Activated CD8-positive, alpha-beta memory T cell treated with anti-CD3 and anti-CD28 coated beads, Interleukin-2, amount 10 ng/mL, durations not matched to agents 7 days and 5 days (primary cell): ENCODE data around the gene DUSP3. TPM values are rescaled to one million over a fixed set of nuclear protein-coding genes. Genes with fewer than 3 reads are reported as not detected.
A peak's percentile ranks its signal among the peaks of the same experiment; 100 is the strongest.

Source experiments
- ATAC-seq: fragments of 150-1000 bp; cut with Tn5 transposase; one replicate; pipeline ENCODE4 v1.10.0; 2021; ENCODE audit warnings: moderate library complexity
- CTCF ChIA-PET: fragments of 350-600 bp; sonication (Branson Sonifier 250); formaldehyde crosslinking; loops from one replicate; lab custom pipeline; 2021; ENCODE audit warnings: antibody characterized with exemption; lab: Charles Lee
- DNase-seq: peaks from one replicate; pipeline ENCODE4 v3.0.0-alpha.2; 2020
- H3K27ac Mint-ChIP-seq: one replicate; pipeline ENCODE4 v1.8.0; 2021; ENCODE audit warnings: mild to moderate bottlenecking, mixed read lengths
- H3K27me3 Mint-ChIP-seq: one replicate; pipeline ENCODE4 v1.8.0; 2021; ENCODE audit warnings: mixed read lengths
- H3K36me3 Mint-ChIP-seq: one replicate; pipeline ENCODE4 v1.8.0; 2021; ENCODE audit warnings: mild to moderate bottlenecking, mixed read lengths
- H3K4me1 Mint-ChIP-seq: one replicate; pipeline ENCODE4 v1.8.0; 2021; ENCODE audit warnings: mixed read lengths
- H3K4me3 Mint-ChIP-seq: one replicate; pipeline ENCODE4 v1.8.0; 2021; ENCODE audit warnings: mild to moderate bottlenecking, moderate library complexity, mixed read lengths
- H3K9me3 Mint-ChIP-seq: one replicate; pipeline ENCODE4 v1.8.0; 2022; ENCODE audit warnings: low read depth, mixed read lengths
- total RNA-seq, 2 experiments: library from RNA; stranded (reverse); gene quantifications; one replicate each; pipeline ENCODE4 v1.2.3, GENCODE V29; 2021

DUSP3 gene
- total RNA-seq, 2 experiments from 2014 or later = 5.6 to 6.0 TPM

GRCh38 chr17:43771463-43771862 is 7.3 kb downstream of the DUSP3 start:
- ATAC-seq (no peak), DNase-seq (no peak)
- H3K4me3 Mint-ChIP-seq = no peak overlapping the region
- CTCF ChIA-PET = interaction anchor here (0.9 to 1.4 kb wide), 2 partner anchors 11 to 76 kb away, joined by 3 to 5 read pairs; no protein-coding TSS in a partner anchor
- no peak overlapping the region for H3K27ac Mint-ChIP-seq
- no peaks in the 10 kb centered on the region for H3K9me3 Mint-ChIP-seq
- H3K36me3 Mint-ChIP-seq = peaks cover 1% of the 10 kb centered on the region
- H3K27me3 Mint-ChIP-seq = no peaks in the 10 kb centered on the region
- peaks cover 3% of the 10 kb centered on the region for H3K4me1 Mint-ChIP-seq

DNA sequence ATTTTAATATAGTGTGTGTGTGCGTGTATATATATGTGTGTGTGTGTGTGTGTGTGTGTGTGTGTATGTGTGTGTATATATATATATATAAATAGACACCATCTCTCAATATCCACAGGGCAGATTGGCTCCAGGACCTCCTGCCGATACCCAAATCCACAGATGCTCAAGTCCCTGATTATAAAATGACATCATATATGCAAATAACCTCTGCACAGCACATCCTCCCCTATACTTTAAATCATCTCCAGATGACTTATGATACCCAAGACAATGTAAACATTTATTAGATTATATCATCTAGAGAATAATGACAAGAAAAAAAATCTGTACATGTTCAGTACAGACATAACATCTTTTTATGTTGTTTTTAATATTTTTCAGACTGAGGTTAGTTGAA is 7.8 kb downstream of the DUSP3 start:
- Mint-ChIP-seq H3K27ac (no peak overlapping the region), H3K36me3 (peaks cover 1% of the 10 kb centered on the region), H3K9me3 (no peaks in the 10 kb centered on the region), H3K27me3 (no peaks in the 10 kb centered on the region), H3K4me1 (peaks cover 3% of the 10 kb centered on the region), H3K4me3 (no peak overlapping the region)
- CTCF ChIA-PET = interaction anchor here (1.6 to 20.3 kb wide), 2 partner anchors 11 to 69 kb away, joined by 9 to 569 read pairs; no protein-coding TSS in a partner anchor
- no peak for DNase-seq
- ATAC-seq = no peak

DNA sequence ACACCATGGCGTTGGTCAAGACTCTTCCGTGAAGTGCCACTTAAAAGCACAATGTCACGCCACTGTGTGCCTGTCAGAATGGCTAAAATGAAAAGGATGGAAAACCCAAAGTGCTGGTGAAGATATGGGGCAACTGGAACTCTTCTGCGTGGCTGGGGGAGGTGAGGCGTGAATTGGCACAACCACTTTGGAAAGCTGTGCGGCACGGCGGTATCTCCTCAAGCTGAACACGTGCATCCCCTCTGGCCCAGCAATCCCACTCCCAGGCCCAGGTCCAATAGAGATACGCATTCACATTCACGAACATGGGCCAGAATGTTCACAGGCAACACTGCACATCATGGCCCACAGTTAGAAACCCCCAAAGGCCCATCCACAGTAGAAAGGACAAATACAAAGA is 8.9 kb downstream of the DUSP3 start:
- H3K36me3 Mint-ChIP-seq = peaks cover 1% of the 10 kb centered on the region
- ATAC-seq (no peak), DNase-seq (peak; percentile 37)
- H3K9me3 Mint-ChIP-seq = no peaks in the 10 kb centered on the region
- H3K27me3 Mint-ChIP-seq = peaks cover 3% of the 10 kb centered on the region
- no peak overlapping the region for H3K4me3 Mint-ChIP-seq
- peaks cover 3% of the 10 kb centered on the region for H3K4me1 Mint-ChIP-seq
- H3K27ac Mint-ChIP-seq = no peak overlapping the region
- CTCF ChIA-PET = interaction anchor here (1.2 to 20.3 kb wide), 3 partner anchors 9 to 68 kb away, joined by 3 to 569 read pairs (median 9); no protein-coding TSS in a partner anchor

GRCh38 chr17:43769426-43769825 is 9.4 kb downstream of the DUSP3 start:
- Mint-ChIP-seq H3K9me3 (no peaks in the 10 kb centered on the region), H3K36me3 (peaks cover 1% of the 10 kb centered on the region), H3K27ac (no peak overlapping the region), H3K4me1 (peaks cover 3% of the 10 kb centered on the region), H3K4me3 (no peak overlapping the region), H3K27me3 (peaks cover 3% of the 10 kb centered on the region)
- CTCF ChIA-PET = interaction anchor here (1.2 to 20.3 kb wide), 3 partner anchors 8 to 68 kb away, joined by 3 to 569 read pairs (median 9); no protein-coding TSS in a partner anchor
- DNase-seq = no peak
- ATAC-seq = no peak

GRCh38 chr17:43768943-43769342 is 9.8 kb downstream of the DUSP3 start:
- H3K27ac Mint-ChIP-seq = no peak overlapping the region
- ATAC-seq (no peak), DNase-seq (no peak)
- CTCF ChIA-PET = interaction anchor here (1.2 to 20.3 kb wide), 2 partner anchors 8 to 67 kb away, joined by 3 to 569 read pairs; no protein-coding TSS in a partner anchor
- H3K9me3 Mint-ChIP-seq = no peaks in the 10 kb centered on the region
- no peaks in the 10 kb centered on the region for H3K36me3 Mint-ChIP-seq
- H3K27me3 Mint-ChIP-seq = peaks cover 3% of the 10 kb centered on the region
- no peak overlapping the region for H3K4me3 Mint-ChIP-seq
- H3K4me1 Mint-ChIP-seq = peaks cover 3% of the 10 kb centered on the region

- Mint-ChIP-seq H3K4me3 (no peak overlapping the region), H3K36me3 (no peaks in the 10 kb centered on the region), H3K9me3 (no peaks in the 10 kb centered on the region), H3K4me1 (peaks cover 1% of the 10 kb centered on the region), H3K27ac (no peak overlapping the region), H3K27me3 (peaks cover 7% of the 10 kb centered on the region)
- DNase-seq = no peak
- CTCF ChIA-PET = interaction anchor here (1.3 to 20.3 kb wide), 4 partner anchors 10 to 67 kb away, joined by 4 to 569 read pairs (median 12); partner anchors contain the start of genes CFAP97D1, DUSP3 and SOST
- no peak for ATAC-seq
These were observed 10.4 kb downstream of the DUSP3 start for GRCh38 chr17:43768382-43768781.

- DNase-seq (no peak), ATAC-seq (no peak)
- Mint-ChIP-seq H3K27me3 (peaks cover 7% of the 10 kb centered on the region), H3K27ac (no peak overlapping the region), H3K4me1 (no peaks in the 10 kb centered on the region), H3K36me3 (no peaks in the 10 kb centered on the region), H3K4me3 (no peak overlapping the region), H3K9me3 (no peaks in the 10 kb centered on the region)
- CTCF ChIA-PET = interaction anchor here (0.5 to 20.3 kb wide), 15 partner anchors 8 to 736 kb away, joined by 3 to 569 read pairs (median 4); partner anchors contain the start of genes CFAP97D1, DUSP3 and SOST
These were observed 11.1 kb downstream of the DUSP3 start for GRCh38 chr17:43767713-43768059.

DNA sequence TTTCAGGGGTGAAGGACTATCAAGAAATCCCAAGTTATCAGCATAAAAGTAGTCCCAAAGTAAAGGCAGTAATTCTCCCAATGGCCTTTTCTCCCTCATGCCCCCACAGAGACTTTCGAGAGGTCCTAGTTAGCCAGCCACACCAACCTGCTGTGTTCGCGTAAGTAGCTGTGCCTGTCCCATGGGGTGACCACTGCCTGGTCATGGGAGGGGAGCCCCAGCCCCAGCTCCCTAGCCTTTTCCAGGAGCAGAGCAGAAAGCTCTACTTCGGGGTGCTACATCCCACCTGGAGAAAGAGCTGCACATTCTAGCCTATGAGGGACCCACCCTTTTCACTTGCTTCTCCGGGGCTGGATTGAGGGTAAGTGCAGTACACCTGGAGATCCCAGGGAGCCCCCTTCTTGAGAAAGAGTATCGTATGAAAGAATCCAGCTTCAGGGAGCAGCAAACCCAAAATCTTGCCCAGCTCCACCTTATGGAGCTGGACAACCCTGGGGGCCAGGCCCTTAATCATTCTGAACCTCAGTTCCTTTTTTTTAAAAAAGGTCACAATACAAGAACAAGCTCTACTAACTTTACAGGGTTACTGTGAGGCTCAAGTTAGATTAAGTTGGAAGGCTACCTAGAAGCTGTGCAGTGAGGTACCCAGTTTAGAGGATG is 11.6 kb downstream of the DUSP3 start:
- no peak for ATAC-seq
- H3K27me3 Mint-ChIP-seq = peaks cover 10% of the 10 kb centered on the region
- no peak overlapping the region for H3K4me3 Mint-ChIP-seq
- CTCF ChIA-PET = interaction anchor here (0.5 to 20.3 kb wide), 24 partner anchors 8 to 852 kb away, joined by 3 to 569 read pairs (median 4); partner anchors contain the start of genes CFAP97D1, DUSP3 and SOST
- H3K9me3 Mint-ChIP-seq = no peaks in the 10 kb centered on the region
- H3K36me3 Mint-ChIP-seq = no peaks in the 10 kb centered on the region
- DNase-seq = no peak
- no peaks in the 10 kb centered on the region for H3K4me1 Mint-ChIP-seq
- no peak overlapping the region for H3K27ac Mint-ChIP-seq

GRCh38 chr17:43766413-43767052 is 12.2 kb downstream of the DUSP3 start:
- H3K27me3 Mint-ChIP-seq = peaks cover 10% of the 10 kb centered on the region
- CTCF ChIA-PET = interaction anchor here (0.5 to 20.3 kb wide), 36 partner anchors 9 to 852 kb away, joined by 3 to 569 read pairs (median 4); partner anchors contain the start of genes CFAP97D1, DUSP3 and PPY
- H3K4me3 Mint-ChIP-seq = no peak overlapping the region
- no peaks in the 10 kb centered on the region for H3K9me3 Mint-ChIP-seq
- no peak overlapping the region for H3K27ac Mint-ChIP-seq
- DNase-seq = peak; percentile 54
- H3K36me3 Mint-ChIP-seq = no peaks in the 10 kb centered on the region
- ATAC-seq = no peak
- H3K4me1 Mint-ChIP-seq = no peaks in the 10 kb centered on the region

DNA sequence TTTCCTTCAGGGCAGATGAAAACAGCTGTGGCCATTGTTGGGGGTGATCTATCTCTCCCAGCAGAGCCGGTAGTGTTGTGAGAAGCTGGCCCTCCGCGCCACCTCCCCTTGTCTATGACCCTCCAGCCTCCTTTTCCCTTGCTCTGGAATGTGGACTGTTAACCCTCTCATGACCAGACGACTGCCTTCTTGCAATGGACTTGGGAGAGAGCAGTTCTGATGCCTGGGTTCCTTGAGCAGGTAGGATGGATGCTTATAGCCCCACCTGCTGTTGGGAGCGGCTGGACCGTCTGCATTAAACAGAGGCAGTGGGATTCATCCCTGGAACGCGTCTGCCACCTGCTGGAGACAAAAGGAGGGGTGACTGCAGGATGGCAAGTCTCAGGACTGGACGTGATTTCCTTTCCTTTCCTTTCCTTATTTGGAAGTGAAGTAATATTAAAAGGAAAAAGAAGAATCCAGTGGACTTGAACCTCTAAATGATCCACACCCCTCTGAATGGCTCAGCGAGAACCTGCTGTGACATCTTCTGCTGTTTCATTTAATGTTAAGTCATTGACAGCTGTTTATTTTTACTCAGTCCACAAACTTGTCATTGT is 18.4 kb downstream of the DUSP3 start:
- no peaks in the 10 kb centered on the region for H3K9me3 Mint-ChIP-seq
- H3K27ac Mint-ChIP-seq = no peak overlapping the region
- ATAC-seq = peak; percentile 94
- CTCF ChIA-PET = interaction anchor here (0.8 to 20.3 kb wide), 23 partner anchors 9 to 264 kb away, joined by 3 to 569 read pairs (median 5); partner anchors contain the start of genes CD300LG, DUSP3 and MEOX1
- H3K27me3 Mint-ChIP-seq = peaks cover 30% of the 10 kb centered on the region
- H3K4me1 Mint-ChIP-seq = no peaks in the 10 kb centered on the region
- no peaks in the 10 kb centered on the region for H3K36me3 Mint-ChIP-seq
- DNase-seq = peak; percentile 94
- H3K4me3 Mint-ChIP-seq = no peak overlapping the region

- DNase-seq (no peak), ATAC-seq (no peak)
- Mint-ChIP-seq H3K9me3 (no peaks in the 10 kb centered on the region), H3K36me3 (no peaks in the 10 kb centered on the region), H3K4me1 (no peaks in the 10 kb centered on the region), H3K4me3 (no peak overlapping the region), H3K27me3 (peaks cover 27% of the 10 kb centered on the region), H3K27ac (no peak overlapping the region)
- CTCF ChIA-PET = interaction anchor here (0.9 to 20.3 kb wide), 17 partner anchors 10 to 190 kb away, joined by 3 to 569 read pairs (median 6); partner anchors contain the start of genes CD300LG and DUSP3
These were observed 18.9 kb downstream of the DUSP3 start for GRCh38 chr17:43759836-43760235.

GRCh38 chr17:43758497-43759174 is 20.1 kb downstream of the DUSP3 start, which contains the start of gene SOST:
SOST (minus strand) TSS chr17:43758791; CDS start chr17:43758741, 50 bp downstream.
- no peak for DNase-seq
- H3K4me1 Mint-ChIP-seq = peaks cover 10% of the 10 kb centered on the region
- H3K27me3 Mint-ChIP-seq = peaks cover 36% of the 10 kb centered on the region
- H3K27ac Mint-ChIP-seq = no peak within 1 kb of the TSS
- no peaks in the 10 kb centered on the region for H3K36me3 Mint-ChIP-seq
- CTCF ChIA-PET = interaction anchor here (0.6 to 20.3 kb wide), 6 partner anchors 7 to 57 kb away, joined by 3 to 569 read pairs (median 8); no protein-coding TSS in a partner anchor
- H3K4me3 Mint-ChIP-seq = no peak within 1 kb of the TSS
- H3K9me3 Mint-ChIP-seq = no peaks in the 10 kb centered on the region
- ATAC-seq = no peak
